Choroid plexus epithelial cell (primary cell): ENCODE measurements around the gene VAV2.

Experiments used
- DNase-seq: peaks from one replicate; pipeline ENCODE4 v3.0.0-alpha.2; 2010; ENCODE audit warnings: low read depth
- H3K4me3 ChIP-seq: 2 replicates; pipeline ENCODE4 v1.5.1; 2011; ENCODE audit warnings: low read depth, mild to moderate bottlenecking, control low read depth, low read length, moderate library complexity
- TF ChIP-seq, protein P1 (sequence below): conservative IDR thresholded peaks from 2 replicates; pipeline ENCODE4 v1.5.1; 2011; ENCODE audit warnings: low read depth, mild to moderate bottlenecking, control low read depth, inconsistent platforms, low read length, moderate library complexity

The VAV2 gene

DNA sequence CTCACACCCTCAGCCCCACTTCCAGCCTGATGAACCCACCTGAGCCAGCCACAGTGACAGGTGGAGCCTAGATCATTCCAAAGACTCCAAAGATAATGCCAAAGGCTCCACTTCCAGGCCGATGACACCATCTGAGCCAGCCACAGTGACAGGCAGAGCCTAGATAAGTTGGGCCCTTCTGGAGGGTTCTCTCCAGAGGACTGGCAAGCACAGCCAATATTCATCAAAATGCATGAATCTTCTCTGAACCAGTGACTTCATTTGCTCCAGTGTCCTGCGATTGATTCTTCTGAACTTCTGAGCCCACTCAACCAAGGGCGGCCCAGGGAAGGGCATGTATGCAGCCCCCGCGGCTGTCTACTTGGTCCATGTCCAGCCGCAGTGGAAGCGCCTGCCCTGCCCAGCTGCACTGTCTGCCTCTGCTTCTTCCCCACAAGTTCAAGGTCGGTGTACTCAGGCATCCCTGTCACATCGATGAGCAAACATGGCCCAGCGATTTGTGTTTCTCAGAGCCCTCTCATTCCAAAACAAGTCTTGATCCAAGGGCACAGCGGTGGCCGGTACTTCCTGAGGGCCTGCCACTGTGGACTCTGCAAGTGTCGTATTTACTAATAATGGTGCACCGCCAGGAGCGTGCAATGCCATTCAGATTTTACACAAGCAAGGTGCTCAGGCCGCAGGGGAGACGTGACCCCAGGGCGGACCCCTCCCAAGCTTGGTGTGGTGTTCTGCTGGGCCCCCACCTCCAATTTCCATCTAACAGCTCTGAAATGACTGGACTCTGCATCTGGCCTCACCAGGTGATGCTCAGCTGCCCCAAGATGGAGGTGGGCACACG lies 107.0 kb downstream of the VAV2 start:
- no peak for DNase-seq
- TF ChIP-seq, protein P1, sequence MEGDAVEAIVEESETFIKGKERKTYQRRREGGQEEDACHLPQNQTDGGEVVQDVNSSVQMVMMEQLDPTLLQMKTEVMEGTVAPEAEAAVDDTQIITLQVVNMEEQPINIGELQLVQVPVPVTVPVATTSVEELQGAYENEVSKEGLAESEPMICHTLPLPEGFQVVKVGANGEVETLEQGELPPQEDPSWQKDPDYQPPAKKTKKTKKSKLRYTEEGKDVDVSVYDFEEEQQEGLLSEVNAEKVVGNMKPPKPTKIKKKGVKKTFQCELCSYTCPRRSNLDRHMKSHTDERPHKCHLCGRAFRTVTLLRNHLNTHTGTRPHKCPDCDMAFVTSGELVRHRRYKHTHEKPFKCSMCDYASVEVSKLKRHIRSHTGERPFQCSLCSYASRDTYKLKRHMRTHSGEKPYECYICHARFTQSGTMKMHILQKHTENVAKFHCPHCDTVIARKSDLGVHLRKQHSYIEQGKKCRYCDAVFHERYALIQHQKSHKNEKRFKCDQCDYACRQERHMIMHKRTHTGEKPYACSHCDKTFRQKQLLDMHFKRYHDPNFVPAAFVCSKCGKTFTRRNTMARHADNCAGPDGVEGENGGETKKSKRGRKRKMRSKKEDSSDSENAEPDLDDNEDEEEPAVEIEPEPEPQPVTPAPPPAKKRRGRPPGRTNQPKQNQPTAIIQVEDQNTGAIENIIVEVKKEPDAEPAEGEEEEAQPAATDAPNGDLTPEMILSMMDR = no peak
- no peak overlapping the region for H3K4me3 ChIP-seq

DNA sequence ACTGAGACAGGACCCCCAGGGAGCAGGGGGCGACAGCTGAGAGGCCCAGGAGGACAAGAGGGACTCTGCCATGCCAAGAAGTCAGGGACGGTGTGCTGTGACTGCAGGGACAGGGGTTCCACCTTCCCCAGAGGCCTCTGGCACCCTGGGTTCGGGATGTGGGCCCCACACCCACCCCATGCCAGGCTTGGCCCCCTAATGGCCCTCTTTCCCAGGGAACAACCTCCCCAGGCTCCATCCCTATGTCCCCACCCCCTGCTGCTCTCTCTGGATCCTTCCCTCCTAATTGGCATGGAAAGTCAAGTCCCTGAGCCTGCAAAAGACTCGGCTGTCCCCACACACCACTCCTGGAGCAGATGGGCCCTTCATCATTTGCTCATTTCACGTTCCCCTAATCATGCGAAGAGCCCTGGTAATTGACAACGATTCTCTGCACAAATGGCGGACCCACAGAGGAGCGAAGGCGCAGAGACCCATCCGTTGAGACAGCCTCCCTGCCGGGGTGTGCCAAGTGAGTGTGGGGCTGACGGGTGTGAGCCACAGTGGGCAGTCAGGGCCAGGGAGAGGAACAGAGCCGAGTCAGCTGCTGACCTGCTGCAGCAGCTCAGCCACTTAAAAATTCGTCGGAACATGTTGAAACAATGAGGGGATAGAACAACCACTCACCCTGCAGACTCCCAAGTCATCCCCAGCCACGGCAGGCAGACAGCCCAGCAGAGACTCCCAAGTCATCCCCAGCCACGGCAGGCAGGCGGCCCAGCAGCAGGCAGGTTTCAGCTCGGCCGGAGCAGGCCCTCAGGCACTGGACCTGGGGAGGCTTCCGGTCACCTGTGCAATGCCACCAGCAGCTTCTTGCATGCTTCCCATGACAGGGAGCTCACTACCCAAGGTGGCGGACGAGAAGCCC lies 109.0 kb downstream of the VAV2 start:
- no peak overlapping the region for H3K4me3 ChIP-seq
- no peak for DNase-seq
- TF ChIP-seq, protein P1 = no peak

DNA sequence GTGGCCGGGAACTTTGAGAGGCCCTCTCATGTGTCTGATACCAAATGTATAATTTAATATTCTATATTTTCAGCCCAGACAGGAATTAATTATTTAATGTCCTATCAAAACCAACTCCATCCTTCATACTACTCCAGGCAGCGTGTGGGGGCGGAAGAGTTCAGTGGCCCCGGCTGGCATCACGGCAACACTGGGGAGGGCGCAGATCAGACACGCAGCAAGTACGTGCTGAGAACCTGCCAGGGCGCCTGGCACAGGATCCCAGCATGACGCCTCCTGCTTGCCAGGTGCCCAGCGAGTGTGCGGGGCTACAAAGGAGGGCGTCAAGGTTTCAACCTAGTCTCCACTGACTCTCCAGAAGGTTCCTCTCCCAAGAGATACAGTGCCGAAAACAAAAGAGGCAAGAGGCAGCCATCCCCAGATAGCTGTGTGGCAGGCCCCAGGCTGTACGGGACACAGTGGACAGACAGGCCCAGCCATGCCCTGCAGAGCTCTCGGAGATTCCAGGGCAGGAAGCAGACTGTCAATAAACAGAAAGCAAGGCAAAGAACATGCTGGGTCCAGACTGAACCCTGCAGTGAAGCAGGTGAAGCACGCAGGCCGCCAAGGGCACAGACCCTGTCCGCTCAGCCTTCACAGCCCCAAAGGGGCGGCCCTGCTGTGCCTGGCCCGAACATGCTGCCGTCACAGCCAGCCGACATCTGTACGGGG lies 110.3 kb downstream of the VAV2 start:
- H3K4me3 ChIP-seq = no peak overlapping the region
- peak; percentile 30 for DNase-seq
- TF ChIP-seq, protein P1 = no peak

DNA sequence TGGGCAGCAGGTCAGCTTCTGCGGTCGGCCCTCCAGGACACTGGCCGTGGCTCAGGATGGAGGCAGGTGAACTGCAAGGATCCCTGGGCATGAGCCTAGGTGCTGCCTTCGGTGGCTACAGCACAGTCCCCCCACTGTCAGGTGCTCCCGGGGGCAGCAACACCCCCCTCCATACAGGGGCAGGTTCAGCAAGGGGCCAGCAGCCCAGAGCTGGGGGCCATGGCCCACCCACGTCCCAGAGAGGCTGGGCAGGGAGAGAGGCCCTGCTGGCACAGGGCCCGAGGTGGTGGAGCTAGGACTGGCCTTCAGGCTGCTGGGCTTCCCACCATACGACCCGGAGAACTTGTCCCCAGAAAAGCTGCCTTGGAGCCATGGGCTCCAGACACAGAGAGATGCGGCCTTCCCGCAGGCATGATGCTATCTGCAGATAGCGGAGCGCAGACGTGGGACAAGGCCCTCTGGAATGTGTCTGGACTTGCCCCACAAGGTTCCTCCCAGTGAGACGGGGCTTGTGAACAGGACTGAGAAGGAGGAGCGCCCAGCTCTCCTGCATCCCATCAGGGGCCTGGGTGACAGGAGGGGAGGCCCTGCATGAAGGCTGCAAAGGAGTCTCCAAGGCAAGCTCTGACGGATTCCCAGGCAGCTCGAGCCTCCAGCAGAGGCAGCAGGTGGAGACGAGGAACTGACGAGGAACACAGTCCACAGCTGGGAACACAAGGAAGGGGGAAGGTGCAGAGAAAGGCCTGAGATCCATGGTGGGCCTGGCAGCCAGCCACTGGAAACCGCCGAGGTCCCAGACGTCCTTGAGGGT lies 111.1 kb downstream of the VAV2 start:
- TF ChIP-seq, protein P1 = no peak
- peak; percentile 26 for DNase-seq
- no peak overlapping the region for H3K4me3 ChIP-seq

DNA sequence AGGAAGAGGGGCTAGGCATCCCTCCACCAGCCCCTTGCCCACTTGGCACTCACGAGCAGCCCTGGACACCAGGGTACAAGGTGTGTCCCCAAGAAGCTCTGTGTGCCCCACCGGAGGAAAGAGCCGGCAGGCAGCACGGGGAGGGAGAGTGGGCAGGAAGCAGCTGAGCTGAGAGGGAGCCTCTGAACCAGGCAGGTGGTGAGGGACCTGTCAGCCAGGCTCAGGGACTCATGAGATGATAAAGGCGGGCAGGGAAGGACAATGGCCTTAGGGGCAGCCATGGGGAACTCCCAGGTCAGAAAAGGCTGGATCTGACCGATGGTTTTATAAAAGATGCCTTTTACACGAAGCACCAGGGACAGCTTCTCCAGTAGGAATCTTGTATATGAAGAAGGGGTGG lies 112.0 kb downstream of the VAV2 start:
- no peak overlapping the region for H3K4me3 ChIP-seq
- DNase-seq = no peak
- TF ChIP-seq, protein P1 = no peak

DNA sequence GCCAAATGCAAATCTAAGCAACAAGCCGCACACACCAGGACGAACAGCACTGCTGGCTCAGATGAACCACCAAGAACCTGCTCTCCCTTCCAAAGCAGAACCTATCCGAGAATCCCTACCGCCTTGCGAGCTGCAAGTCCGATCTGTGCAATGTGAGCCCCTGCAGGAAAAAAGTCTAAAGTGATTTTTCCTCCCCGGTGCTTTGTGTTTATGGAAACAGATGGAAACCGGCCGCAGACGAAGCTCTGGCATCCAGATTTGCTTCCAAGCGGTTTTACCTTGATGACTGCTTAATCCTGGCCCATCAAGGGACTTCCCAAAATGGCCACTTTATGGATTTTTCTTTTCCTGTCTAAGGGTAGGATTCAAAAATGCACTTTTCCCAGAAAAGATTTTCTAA lies 112.5 kb downstream of the VAV2 start:
- no peak for DNase-seq
- TF ChIP-seq, protein P1 = no peak
- no peak overlapping the region for H3K4me3 ChIP-seq
